ENCODE measurements around the gene CLEC2B.

CLEC2B gene

GRCh38 chr12:9806714-9807113 is 62.4 kb downstream of the CLEC2B start:
- DNase-seq = no peak

- no peak for DNase-seq
These were observed 63.3 kb downstream of the CLEC2B start for GRCh38 chr12:9805883-9806282.

All from NCI-H510A (cell line).